ENCODE results near the gene GPR132.

GRCh38 chr14:105063056-105063455, 2.2 kb downstream of the GPR132 start:
- no peak for TF ChIP-seq ZNF12 (CRISPR knock-in tag; IDR thresholded peaks at IDR 0.05)
- no peak for TF ChIP-seq REST (IDR thresholded peaks at IDR 0.05; ENCODE audit: borderline replicate concordance)
- TF ChIP-seq REST (CRISPR knock-in tag; IDR thresholded peaks at IDR 0.05; ENCODE audit: low read depth) = no peak
- no peak for TF ChIP-seq POLR2A (conservative IDR thresholded peaks at IDR 0.05)
- TF ChIP-seq ETV6 (IDR thresholded peaks at IDR 0.05; ENCODE audit: borderline replicate concordance in 1 of 2, low read depth in 2 of 2, low read length in 1 of 2) = no peak
- no peak for TF ChIP-seq ETV6 (CRISPR knock-in tag; IDR thresholded peaks at IDR 0.05; ENCODE audit: borderline replicate concordance)
- TF ChIP-seq CTCF (IDR thresholded peaks at IDR 0.05 in 2 of 3, conservative IDR thresholded peaks at IDR 0.05 in 1 of 3; ENCODE audit: insufficient read depth in 2 of 3, low read depth in 1 of 3, low read length in 3 of 3) = no peak
- TF ChIP-seq E2F4 (CRISPR knock-in tag; IDR thresholded peaks at IDR 0.05; ENCODE audit: low read depth) = no peak
- TF ChIP-seq ZBED1 (IDR thresholded peaks at IDR 0.05) = no peak
- no peak for TF ChIP-seq TCF3 (CRISPR knock-in tag; IDR thresholded peaks at IDR 0.05)

Measured in K562 (cell line).